ENCODE measurements around the gene FHIP2A. TPM values are rescaled to one million over a fixed set of nuclear protein-coding genes. Genes with fewer than 3 reads are reported as not detected.

Gene FHIP2A
- polyA plus RNA-seq, 1 donor from 2014 or later, result 30.7 TPM

DNA sequence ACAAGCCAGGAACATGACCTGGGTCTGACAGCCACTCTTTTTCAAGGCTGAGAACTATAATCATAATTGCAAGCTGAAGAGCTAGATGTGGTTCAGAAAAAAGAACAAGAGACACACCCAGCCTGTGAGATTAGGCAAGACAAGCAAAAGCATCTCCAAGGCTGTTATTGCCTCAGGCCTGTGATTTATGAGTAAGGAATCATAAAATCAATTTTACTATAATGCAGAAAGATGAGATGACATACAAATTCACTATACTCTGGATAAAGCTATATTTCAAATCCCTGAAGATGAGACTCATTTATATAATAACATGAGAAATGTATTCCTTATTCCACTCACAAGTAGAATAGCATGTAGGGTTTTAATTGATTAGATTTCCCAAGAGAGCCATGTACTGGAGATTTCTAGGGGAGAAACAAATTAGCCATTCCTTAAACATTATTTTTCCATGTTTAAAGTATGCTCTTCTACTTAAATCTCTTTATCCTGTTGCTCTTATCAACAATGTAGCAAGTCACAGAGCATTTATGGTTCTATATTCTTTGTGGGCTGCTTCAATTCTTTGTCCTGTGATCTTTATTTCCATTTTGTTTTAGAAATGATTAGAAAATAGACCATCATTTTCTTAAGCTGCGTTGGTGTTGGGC, 47.4 kb downstream of the FHIP2A start:
- TF ChIP-seq, protein P1, sequence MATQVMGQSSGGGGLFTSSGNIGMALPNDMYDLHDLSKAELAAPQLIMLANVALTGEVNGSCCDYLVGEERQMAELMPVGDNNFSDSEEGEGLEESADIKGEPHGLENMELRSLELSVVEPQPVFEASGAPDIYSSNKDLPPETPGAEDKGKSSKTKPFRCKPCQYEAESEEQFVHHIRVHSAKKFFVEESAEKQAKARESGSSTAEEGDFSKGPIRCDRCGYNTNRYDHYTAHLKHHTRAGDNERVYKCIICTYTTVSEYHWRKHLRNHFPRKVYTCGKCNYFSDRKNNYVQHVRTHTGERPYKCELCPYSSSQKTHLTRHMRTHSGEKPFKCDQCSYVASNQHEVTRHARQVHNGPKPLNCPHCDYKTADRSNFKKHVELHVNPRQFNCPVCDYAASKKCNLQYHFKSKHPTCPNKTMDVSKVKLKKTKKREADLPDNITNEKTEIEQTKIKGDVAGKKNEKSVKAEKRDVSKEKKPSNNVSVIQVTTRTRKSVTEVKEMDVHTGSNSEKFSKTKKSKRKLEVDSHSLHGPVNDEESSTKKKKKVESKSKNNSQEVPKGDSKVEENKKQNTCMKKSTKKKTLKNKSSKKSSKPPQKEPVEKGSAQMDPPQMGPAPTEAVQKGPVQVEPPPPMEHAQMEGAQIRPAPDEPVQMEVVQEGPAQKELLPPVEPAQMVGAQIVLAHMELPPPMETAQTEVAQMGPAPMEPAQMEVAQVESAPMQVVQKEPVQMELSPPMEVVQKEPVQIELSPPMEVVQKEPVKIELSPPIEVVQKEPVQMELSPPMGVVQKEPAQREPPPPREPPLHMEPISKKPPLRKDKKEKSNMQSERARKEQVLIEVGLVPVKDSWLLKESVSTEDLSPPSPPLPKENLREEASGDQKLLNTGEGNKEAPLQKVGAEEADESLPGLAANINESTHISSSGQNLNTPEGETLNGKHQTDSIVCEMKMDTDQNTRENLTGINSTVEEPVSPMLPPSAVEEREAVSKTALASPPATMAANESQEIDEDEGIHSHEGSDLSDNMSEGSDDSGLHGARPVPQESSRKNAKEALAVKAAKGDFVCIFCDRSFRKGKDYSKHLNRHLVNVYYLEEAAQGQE (IDR thresholded peaks at IDR 0.05; ENCODE audit: borderline replicate concordance), result no peak
- Histone ChIP-seq H3K9ac (ENCODE audit: low read length) (no peak overlapping the region), H3K27ac (ENCODE audit: low read length) (peak overlapping the region; percentile 3), H3K4me2 (ENCODE audit: low read length) (no peak overlapping the region), H3K27me3 (ENCODE audit: insufficient read depth, low read depth, low read length) (no peaks in the 10 kb centered on the region), H3K4me3 (ENCODE audit: low read length) (no peak overlapping the region), H3F3A (ENCODE audit: insufficient read depth, low read length, poor library complexity, severe bottlenecking) (no peaks in the 10 kb centered on the region), H3K79me2 (replicated peaks; ENCODE audit: insufficient read depth, low read length) (no peaks in the 10 kb centered on the region), H3K9me2 (ENCODE audit: insufficient read depth, low read length) (no peaks in the 10 kb centered on the region), H2AFZ (ENCODE audit: low read depth, low read length) (no peak overlapping the region), H4K20me1 (ENCODE audit: insufficient read depth) (no peaks in the 10 kb centered on the region), H3K9me3 (ENCODE audit: low read length) (no peaks in the 10 kb centered on the region), H3K36me3 (ENCODE audit: insufficient read depth, low read length) (no peaks in the 10 kb centered on the region)

DNA sequence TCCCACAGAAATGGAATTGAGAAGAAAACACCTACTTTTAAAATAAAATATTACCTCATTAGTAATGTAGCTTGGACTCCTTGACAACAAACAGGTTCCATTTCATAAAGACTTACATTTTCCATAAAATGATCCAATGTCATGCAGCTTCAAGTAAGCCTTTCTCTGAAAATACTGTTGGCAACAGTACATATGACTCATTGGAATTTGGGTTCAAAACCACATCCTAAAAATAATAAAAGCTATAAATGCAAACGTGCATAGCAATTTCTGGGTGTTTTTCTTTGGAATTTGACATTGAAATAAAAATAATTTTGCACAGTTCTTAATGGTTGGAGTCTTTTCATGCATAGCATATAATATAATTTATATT, 47.9 kb downstream of the FHIP2A start:
- no peaks in the 10 kb centered on the region for H3K79me2 ChIP-seq (replicated peaks; ENCODE audit: insufficient read depth, low read length)
- H3K9me3 ChIP-seq (ENCODE audit: low read length), result no peaks in the 10 kb centered on the region
- H4K20me1 ChIP-seq (ENCODE audit: insufficient read depth), result no peaks in the 10 kb centered on the region
- peak overlapping the region; percentile 3 for H3K27ac ChIP-seq (ENCODE audit: low read length)
- H3K9ac ChIP-seq (ENCODE audit: low read length), result no peak overlapping the region
- no peak overlapping the region for H2AFZ ChIP-seq (ENCODE audit: low read depth, low read length)
- no peak overlapping the region for H3K4me2 ChIP-seq (ENCODE audit: low read length)
- H3K4me3 ChIP-seq (ENCODE audit: low read length), result no peak overlapping the region
- TF ChIP-seq TAF1 (IDR thresholded peaks at IDR 0.05; ENCODE audit: low read depth) (no peak), EZH2 (IDR thresholded peaks at IDR 0.05; ENCODE audit: borderline replicate concordance, insufficient read depth, low read length, poor library complexity, severe bottlenecking) (no peak), POLR2AphosphoS5 (IDR thresholded peaks at IDR 0.05) (no peak), MXI1 (conservative IDR thresholded peaks at IDR 0.05; ENCODE audit: poor library complexity, severe bottlenecking) (no peak)
- TF ChIP-seq, protein P1 (IDR thresholded peaks at IDR 0.05; ENCODE audit: borderline replicate concordance), result no peak
- H3F3A ChIP-seq (ENCODE audit: insufficient read depth, low read length, poor library complexity, severe bottlenecking), result no peaks in the 10 kb centered on the region
- H3K27me3 ChIP-seq (ENCODE audit: insufficient read depth, low read depth, low read length), result no peaks in the 10 kb centered on the region
- no peaks in the 10 kb centered on the region for H3K36me3 ChIP-seq (ENCODE audit: insufficient read depth, low read length)
- H3K9me2 ChIP-seq (ENCODE audit: insufficient read depth, low read length), result no peaks in the 10 kb centered on the region

DNA sequence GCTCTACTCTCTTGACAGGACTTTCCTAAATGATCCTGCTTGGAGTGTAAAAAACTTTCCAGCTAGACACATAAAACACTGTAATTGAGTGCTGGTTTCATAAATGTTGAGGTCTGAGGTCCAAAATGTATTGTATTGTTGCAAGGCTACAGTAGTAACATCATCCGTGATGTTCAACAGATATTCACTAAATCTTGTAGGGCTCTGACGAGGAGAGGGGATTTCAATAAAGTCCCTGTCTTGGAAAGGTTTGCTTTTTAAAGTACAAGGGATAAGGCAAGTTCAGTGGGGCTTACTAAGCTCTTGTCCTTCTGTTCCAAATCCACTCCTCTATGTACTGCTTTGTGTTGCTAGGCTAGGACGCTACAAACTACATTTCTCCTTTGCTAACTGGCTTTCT, 48.9 kb downstream of the FHIP2A start:
- Histone ChIP-seq H3F3A (ENCODE audit: insufficient read depth, low read length, poor library complexity, severe bottlenecking) (no peaks in the 10 kb centered on the region), H3K4me2 (ENCODE audit: low read length) (no peak overlapping the region), H3K36me3 (ENCODE audit: insufficient read depth, low read length) (no peaks in the 10 kb centered on the region), H2AFZ (ENCODE audit: low read depth, low read length) (no peak overlapping the region), H3K9me3 (ENCODE audit: low read length) (no peaks in the 10 kb centered on the region), H3K79me2 (replicated peaks; ENCODE audit: insufficient read depth, low read length) (no peaks in the 10 kb centered on the region), H3K27ac (ENCODE audit: low read length) (peak overlapping the region; percentile 11), H3K9ac (ENCODE audit: low read length) (no peak overlapping the region), H3K9me2 (ENCODE audit: insufficient read depth, low read length) (no peaks in the 10 kb centered on the region), H3K27me3 (ENCODE audit: insufficient read depth, low read depth, low read length) (no peaks in the 10 kb centered on the region), H3K4me3 (ENCODE audit: low read length) (no peak overlapping the region), H4K20me1 (ENCODE audit: insufficient read depth) (no peaks in the 10 kb centered on the region)
- no peak for TF ChIP-seq TAF1 (IDR thresholded peaks at IDR 0.05; ENCODE audit: low read depth)
- TF ChIP-seq, protein P1 (IDR thresholded peaks at IDR 0.05; ENCODE audit: borderline replicate concordance), result no peak
- no peak for TF ChIP-seq EP300 (conservative IDR thresholded peaks at IDR 0.05; ENCODE audit: poor library complexity, severe bottlenecking)
- TF ChIP-seq SMC3 (conservative IDR thresholded peaks at IDR 0.05; ENCODE audit: poor library complexity), result no peak
- no peak for TF ChIP-seq MXI1 (conservative IDR thresholded peaks at IDR 0.05; ENCODE audit: poor library complexity, severe bottlenecking)
- TF ChIP-seq RAD21 (conservative IDR thresholded peaks at IDR 0.05), result no peak
- no peak for TF ChIP-seq EZH2 (IDR thresholded peaks at IDR 0.05; ENCODE audit: borderline replicate concordance, insufficient read depth, low read length, poor library complexity, severe bottlenecking)
- no peak for TF ChIP-seq POLR2AphosphoS5 (IDR thresholded peaks at IDR 0.05)
